HepG2 (cell line): ENCODE results near the gene ST6GALNAC6. TPM values are rescaled to one million over a fixed set of nuclear protein-coding genes. Genes with fewer than 3 reads are reported as not detected.

Experiments
- ARNT2 ChIP-seq: sonication (generic); formaldehyde crosslinking; IDR thresholded peaks from 2 replicates; pipeline ENCODE4 v1.8.0; 2022; ENCODE audit warnings: mild to moderate bottlenecking, low read depth, missing genetic modification reagents, moderate library complexity
- ELF1 ChIP-seq: sonication (generic); formaldehyde crosslinking; IDR thresholded peaks from 2 replicates; pipeline ENCODE4 v1.4.0; 2020; ENCODE audit warnings: missing genetic modification reagents
- ERF ChIP-seq: IDR thresholded peaks from 2 replicates; pipeline ENCODE4 v1.6.1; 2018; ENCODE audit warnings: missing biosample characterization, missing genetic modification reagents
- FOXA3 ChIP-seq: IDR thresholded peaks from 2 replicates; pipeline ENCODE4 v1.6.1; 2016; ENCODE audit warnings: missing genetic modification reagents, missing compliant biosample characterization
- GFI1 ChIP-seq: sonication (generic); formaldehyde crosslinking; IDR thresholded peaks from 2 replicates; pipeline ENCODE4 v1.5.0; 2020; ENCODE audit warnings: missing genetic modification reagents, mild to moderate bottlenecking, borderline replicate concordance
- HDAC1 ChIP-seq: sonication (generic); formaldehyde crosslinking; IDR thresholded peaks from 2 replicates; pipeline ENCODE4 v1.5.1; 2020; ENCODE audit warnings: mild to moderate bottlenecking, missing genetic modification reagents
- KDM1A ChIP-seq: IDR thresholded peaks from 2 replicates; pipeline ENCODE4 v1.6.1; 2016; ENCODE audit warnings: missing compliant biosample characterization
- KLF12 ChIP-seq: sonication (generic); formaldehyde crosslinking; IDR thresholded peaks from 2 replicates; pipeline ENCODE4 v1.4.0; 2020; ENCODE audit warnings: missing genetic modification reagents, borderline replicate concordance
- NR2F6 ChIP-seq, 2 experiments: IDR thresholded peaks; 2 replicates each; pipeline ENCODE4 v1.6.1; 2016; ENCODE audit warnings: antibody characterized with exemption in 1 of 2, mild to moderate bottlenecking in 1 of 2
- U2AF1 ChIP-seq: fragments of 200-400 bp; formaldehyde crosslinking; optimal IDR thresholded peaks from 2 replicates; pipeline ENCODE3; 2017; ENCODE audit warnings: mild to moderate bottlenecking, low read depth, low read length
- ZBED4 ChIP-seq: sonication (generic); formaldehyde crosslinking; IDR thresholded peaks from 2 replicates; pipeline ENCODE4 v1.4.0; 2020; ENCODE audit warnings: missing genetic modification reagents, borderline replicate concordance
- ZBTB3 ChIP-seq: sonication (generic); formaldehyde crosslinking; IDR thresholded peaks from 2 replicates; pipeline ENCODE4 v1.4.0; 2020; ENCODE audit warnings: low read depth, mild to moderate bottlenecking, moderate library complexity, missing genetic modification reagents, borderline replicate concordance
- ZNF12 ChIP-seq: sonication (generic); formaldehyde crosslinking; IDR thresholded peaks from 2 replicates; pipeline ENCODE4 v1.5.0; 2020; ENCODE audit warnings: missing genetic modification reagents
- ZNF230 ChIP-seq: sonication (generic); formaldehyde crosslinking; IDR thresholded peaks from 2 replicates; pipeline ENCODE4 v1.4.0; 2020; ENCODE audit warnings: mild to moderate bottlenecking, missing genetic modification reagents
- ZNF484 ChIP-seq: sonication (generic); formaldehyde crosslinking; IDR thresholded peaks from 2 replicates; pipeline ENCODE4 v1.5.1; 2020; ENCODE audit warnings: mild to moderate bottlenecking, low read depth, missing genetic modification reagents, borderline replicate concordance
- ZNF556 ChIP-seq: sonication (generic); formaldehyde crosslinking; IDR thresholded peaks from 2 replicates; pipeline ENCODE4 v1.4.0; 2020; ENCODE audit warnings: mild to moderate bottlenecking, missing genetic modification reagents, borderline replicate concordance
- ZNF639 ChIP-seq: conservative IDR thresholded peaks from 2 replicates; pipeline ENCODE4 v1.6.1; 2018; ENCODE audit warnings: missing genetic modification reagents
- ZNF740 ChIP-seq: sonication (generic); formaldehyde crosslinking; IDR thresholded peaks from 2 replicates; pipeline ENCODE4 v1.4.0; 2020; ENCODE audit warnings: missing genetic modification reagents
- ZNF800 ChIP-seq: sonication (generic); formaldehyde crosslinking; IDR thresholded peaks from 2 replicates; pipeline ENCODE4 v1.4.0; 2020; ENCODE audit warnings: missing genetic modification reagents
- ZNF891 ChIP-seq: sonication (generic); formaldehyde crosslinking; IDR thresholded peaks from 2 replicates; pipeline ENCODE4 v1.5.0; 2020; ENCODE audit warnings: mild to moderate bottlenecking, missing genetic modification reagents
- ZSCAN21 ChIP-seq: sonication (generic); formaldehyde crosslinking; IDR thresholded peaks from 2 replicates; pipeline ENCODE4 v1.8.0; 2022; ENCODE audit warnings: mild to moderate bottlenecking, missing genetic modification reagents, moderate library complexity, borderline replicate concordance
- polyA plus RNA-seq, 8 experiments: library from polyadenylated mRNA; depleted of rRNA in 3 of 8; stranded (reverse) in 7 of 8; unstranded in 1 of 8; fragments of >200 nt; fragmentation: Illumina TruSeq in 4 of 8; extraction: Trizol in 4 of 8; gene quantifications; 2 replicates each; pipeline versions ENCODE4 v1.2.1 to v1.2.3, GENCODE V29; 2011 to 2016; ENCODE audit warnings: low read depth in 4 of 8, missing spikeins in 1 of 8, mixed read lengths in 1 of 8; ENCODE audit not compliant: insufficient read depth in 1 of 8
- total RNA-seq, 5 experiments: library from RNA; depleted of rRNA; stranded (reverse); fragments of >200 nt; fragmentation: Illumina TruSeq; extraction: Trizol; gene quantifications; 2 replicates each; pipeline ENCODE4 v1.2.3, GENCODE V29; 2016; ENCODE audit warnings: low read depth in 1 of 5

Gene ST6GALNAC6
- total and polyA plus RNA-seq, 2 of the 13 experiments (the other 11 are each of a cell fraction or from before 2014, with no cell fraction given) = 18.5 to 65.4 TPM

GRCh38 chr9:127903557-127904475, 4.4 kb upstream of the ST6GALNAC6 start (continued):
- TF ChIP-seq ZNF639 (CRISPR knock-in tag) = peak; percentile 54; the same call in 1 of the 2 replicates
- 0 out of 2 replicates have a peak, but pooled peaks have one; percentile 15 for TF ChIP-seq ZNF230 (CRISPR knock-in tag)
- peak; percentile 75 for TF ChIP-seq FOXA3 (CRISPR knock-in tag)
- TF ChIP-seq ARNT2 (CRISPR knock-in tag) = 0 out of 2 replicates have a peak, but pooled peaks have one; percentile 14
- peak; percentile 67 for TF ChIP-seq ELF1
- TF ChIP-seq ZSCAN21 (CRISPR knock-in tag) = peak; percentile 40; the same call in 1 of the 2 replicates
- TF ChIP-seq ZNF740 (CRISPR knock-in tag) = peak; percentile 86; the same call in 1 of the 2 replicates
- TF ChIP-seq ERF (CRISPR knock-in tag) = peak; percentile 72; the same call in 1 of the 2 replicates
- no peak for TF ChIP-seq ZNF484 (CRISPR knock-in tag)
- TF ChIP-seq NR2F6 (IDR thresholded peaks at IDR 0.05) = peak; percentile 42
- peak; percentile 89 for TF ChIP-seq NR2F6 (CRISPR knock-in tag; IDR thresholded peaks at IDR 0.05)
- peak; percentile 85 for TF ChIP-seq HDAC1 (CRISPR knock-in tag)
- peak; percentile 25; the same call in 1 of the 2 replicates for TF ChIP-seq GFI1 (CRISPR knock-in tag)
- TF ChIP-seq ZNF556 (CRISPR knock-in tag) = peak; percentile 58; the same call in 1 of the 2 replicates
- no peak for TF ChIP-seq ZBTB3
- TF ChIP-seq U2AF1 = no peak
- 0 out of 2 replicates have a peak, but pooled peaks have one; percentile 17 for TF ChIP-seq ZNF891 (CRISPR knock-in tag)
- TF ChIP-seq KLF12 = peak; percentile 77; the same call in 1 of the 2 replicates
- TF ChIP-seq ZNF800 (CRISPR knock-in tag) = 0 out of 2 replicates have a peak, but pooled peaks have one; percentile 39
- 0 out of 2 replicates have a peak, but pooled peaks have one; percentile 31 for TF ChIP-seq ZNF12
- peak; percentile 54; the same call in 1 of the 2 replicates for TF ChIP-seq ZBED4
- 0 out of 2 replicates have a peak, but pooled peaks have one; percentile 5 for TF ChIP-seq KDM1A
